HG03558 (cell line): ENCODE data around the gene ALDH5A1.

ENCODE experiments used
- ATAC-seq: cut with Tn5 transposase; IDR thresholded peaks from one replicate; pipeline ENCODE4 v1.9.1; 2021; ENCODE audit warnings: moderate number of reproducible peaks; ENCODE audit not compliant: unreplicated experiment; ENCODE audit errors: extremely low read depth

Gene ALDH5A1

GRCh38 chr6:24564081-24564480 is 69.3 kb downstream of the ALDH5A1 start:
- ATAC-seq = no peak

GRCh38 chr6:24565196-24565595 is 70.4 kb downstream of the ALDH5A1 start:
- ATAC-seq = no peak

GRCh38 chr6:24566020-24566767 is 71.4 kb downstream of the ALDH5A1 start:
- no peak for ATAC-seq

- ATAC-seq = no peak
Measured at GRCh38 chr6:24568683-24569082, 73.9 kb downstream of the ALDH5A1 start.

- ATAC-seq = no peak
Measured at GRCh38 chr6:24569811-24570210, 75.0 kb downstream of the ALDH5A1 start.

- ATAC-seq = no peak
Measured at GRCh38 chr6:24571361-24571760, 76.6 kb downstream of the ALDH5A1 start.

GRCh38 chr6:24574809-24575208 is 80.0 kb downstream of the ALDH5A1 start:
- no peak for ATAC-seq

GRCh38 chr6:24576447-24576846 is 81.7 kb downstream of the ALDH5A1 start:
- no peak for ATAC-seq

- ATAC-seq = no peak
Measured at GRCh38 chr6:24581084-24581669, 86.4 kb downstream of the ALDH5A1 start.

GRCh38 chr6:24583463-24584381 is 89.0 kb downstream of the ALDH5A1 start:
- no peak for ATAC-seq

- no peak for ATAC-seq
Measured at GRCh38 chr6:24584382-24584720, 89.6 kb downstream of the ALDH5A1 start.
